SU-DHL-6 (cell line): ENCODE data around the gene PTPRG.

Source experiments
- CTCF ChIP-seq: fragments of 200-600 bp; sonication (generic); IDR thresholded peaks from one replicate; pipeline ENCODE4 v1.5.1; 2017; ENCODE audit warnings: antibody characterized with exemption, mild to moderate bottlenecking, low read length, moderate library complexity; ENCODE audit not compliant: insufficient read depth, poor library complexity, severe bottlenecking
- EZH2phosphoT487 ChIP-seq: fragments of 200-600 bp; sonication (generic), shearing (Covaris generic); conservative IDR thresholded peaks from 2 replicates; pipeline ENCODE4 v1.6.1; 2018; ENCODE audit warnings: mild to moderate bottlenecking, antibody characterized with exemption, low read length, moderate library complexity, mixed read lengths

GRCh38 chr3:61788623-61789507 lies 227.5 kb downstream of the PTPRG start:
- TF ChIP-seq CTCF (no peak), EZH2phosphoT487 (no peak)
